Endothelial cell (in vitro differentiated cells): ENCODE measurements around the gene AADACL3. TPM values are rescaled to one million over a fixed set of nuclear protein-coding genes. Genes with fewer than 3 reads are reported as not detected.

Experiments used
- DNase-seq: peaks from one replicate; pipeline ENCODE4 v3.0.0; 2021; ENCODE audit warnings: low spot score
- H3K27ac Mint-ChIP-seq: one replicate; pipeline ENCODE4 v1.8.0; 2021; ENCODE audit warnings: mixed read lengths, inconsistent platforms; ENCODE audit not compliant: unreplicated experiment
- H3K27me3 Mint-ChIP-seq: one replicate; pipeline ENCODE4 v1.8.0; 2021; ENCODE audit warnings: mild to moderate bottlenecking, moderate library complexity, mixed read lengths, inconsistent platforms; ENCODE audit not compliant: unreplicated experiment
- H3K36me3 Mint-ChIP-seq: one replicate; pipeline ENCODE4 v1.8.0; 2021; ENCODE audit warnings: mild to moderate bottlenecking, low read depth, mixed read lengths, inconsistent platforms; ENCODE audit not compliant: unreplicated experiment
- H3K4me1 Mint-ChIP-seq: one replicate; pipeline ENCODE4 v1.8.0; 2021; ENCODE audit warnings: mild to moderate bottlenecking, mixed read lengths, inconsistent platforms; ENCODE audit not compliant: unreplicated experiment
- H3K4me3 Mint-ChIP-seq: one replicate; pipeline ENCODE4 v1.8.0; 2021; ENCODE audit warnings: mild to moderate bottlenecking, mixed read lengths, inconsistent platforms; ENCODE audit not compliant: unreplicated experiment
- H3K9me3 Mint-ChIP-seq: one replicate; pipeline ENCODE4 v1.8.0; 2021; ENCODE audit warnings: mixed read lengths, inconsistent platforms; ENCODE audit not compliant: unreplicated experiment
- total RNA-seq: library from RNA; stranded (reverse); fragmentation: NEBNext Ultra II Directional; extraction: Animal tissue kit (Norgen Biotek cat#: 25700); gene quantifications from one replicate; pipeline ENCODE4 v1.2.1, GENCODE V29; 2021; ENCODE audit not compliant: unreplicated experiment
- TF ChIP-seq, protein P1 (sequence below): fragments of 200-600 bp; sonication (generic); IDR thresholded peaks from one replicate; pipeline ENCODE4 v1.5.0; 2021; ENCODE audit warnings: antibody characterized with exemption; ENCODE audit not compliant: unreplicated experiment

AADACL3 gene
- total RNA-seq, 1 donor from 2014 or later = not detected

GRCh38 chr1:12757836-12758235 is 41.9 kb downstream of the AADACL3 start:
- no peak overlapping the region for H3K4me3 Mint-ChIP-seq
- TF ChIP-seq, protein P1, sequence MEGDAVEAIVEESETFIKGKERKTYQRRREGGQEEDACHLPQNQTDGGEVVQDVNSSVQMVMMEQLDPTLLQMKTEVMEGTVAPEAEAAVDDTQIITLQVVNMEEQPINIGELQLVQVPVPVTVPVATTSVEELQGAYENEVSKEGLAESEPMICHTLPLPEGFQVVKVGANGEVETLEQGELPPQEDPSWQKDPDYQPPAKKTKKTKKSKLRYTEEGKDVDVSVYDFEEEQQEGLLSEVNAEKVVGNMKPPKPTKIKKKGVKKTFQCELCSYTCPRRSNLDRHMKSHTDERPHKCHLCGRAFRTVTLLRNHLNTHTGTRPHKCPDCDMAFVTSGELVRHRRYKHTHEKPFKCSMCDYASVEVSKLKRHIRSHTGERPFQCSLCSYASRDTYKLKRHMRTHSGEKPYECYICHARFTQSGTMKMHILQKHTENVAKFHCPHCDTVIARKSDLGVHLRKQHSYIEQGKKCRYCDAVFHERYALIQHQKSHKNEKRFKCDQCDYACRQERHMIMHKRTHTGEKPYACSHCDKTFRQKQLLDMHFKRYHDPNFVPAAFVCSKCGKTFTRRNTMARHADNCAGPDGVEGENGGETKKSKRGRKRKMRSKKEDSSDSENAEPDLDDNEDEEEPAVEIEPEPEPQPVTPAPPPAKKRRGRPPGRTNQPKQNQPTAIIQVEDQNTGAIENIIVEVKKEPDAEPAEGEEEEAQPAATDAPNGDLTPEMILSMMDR = no peak
- H3K4me1 Mint-ChIP-seq = no peaks in the 10 kb centered on the region
- H3K27ac Mint-ChIP-seq = no peak overlapping the region
- peaks cover 5% of the 10 kb centered on the region for H3K27me3 Mint-ChIP-seq
- H3K9me3 Mint-ChIP-seq = no peaks in the 10 kb centered on the region
- no peaks in the 10 kb centered on the region for H3K36me3 Mint-ChIP-seq
- DNase-seq = no peak

DNA sequence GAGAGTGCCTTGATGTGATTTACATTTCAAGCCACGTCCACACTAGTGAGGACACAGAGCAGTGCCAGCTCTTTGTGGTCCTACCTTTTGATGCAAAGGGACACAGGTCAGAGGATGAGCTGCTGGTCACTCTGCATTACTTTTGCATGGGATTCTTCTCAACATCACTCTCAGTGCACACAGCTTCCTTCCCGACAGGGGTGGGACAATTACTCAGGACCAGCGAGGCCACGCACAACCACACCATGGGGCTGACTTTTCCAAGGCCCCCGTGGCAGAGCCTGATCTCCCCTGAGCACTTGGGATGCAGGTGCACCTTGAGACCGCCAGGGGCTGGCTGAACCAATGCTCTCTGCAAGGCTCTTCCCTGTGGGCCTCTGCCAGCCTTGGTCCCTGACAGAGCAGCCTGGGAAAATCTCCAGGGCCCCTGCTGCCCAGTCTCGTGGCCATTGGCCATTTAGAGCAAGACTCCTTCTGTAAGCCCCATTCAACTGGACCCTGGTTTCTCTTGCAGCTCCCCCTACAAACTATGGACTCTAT is 44.4 kb downstream of the AADACL3 start:
- DNase-seq = no peak
- H3K9me3 Mint-ChIP-seq = no peaks in the 10 kb centered on the region
- peaks cover 2% of the 10 kb centered on the region for H3K27me3 Mint-ChIP-seq
- no peaks in the 10 kb centered on the region for H3K4me1 Mint-ChIP-seq
- TF ChIP-seq, protein P1 = peak; percentile 45
- no peaks in the 10 kb centered on the region for H3K36me3 Mint-ChIP-seq
- H3K27ac Mint-ChIP-seq = no peak overlapping the region
- H3K4me3 Mint-ChIP-seq = no peak overlapping the region

GRCh38 chr1:12761781-12762180 is 45.9 kb downstream of the AADACL3 start:
- H3K9me3 Mint-ChIP-seq = no peaks in the 10 kb centered on the region
- no peak for DNase-seq
- no peaks in the 10 kb centered on the region for H3K36me3 Mint-ChIP-seq
- TF ChIP-seq, protein P1 = no peak
- peaks cover 2% of the 10 kb centered on the region for H3K27me3 Mint-ChIP-seq
- H3K27ac Mint-ChIP-seq = no peak overlapping the region
- no peaks in the 10 kb centered on the region for H3K4me1 Mint-ChIP-seq
- no peak overlapping the region for H3K4me3 Mint-ChIP-seq

- Mint-ChIP-seq H3K4me1 (no peaks in the 10 kb centered on the region), H3K27ac (no peak overlapping the region), H3K36me3 (no peaks in the 10 kb centered on the region), H3K9me3 (no peaks in the 10 kb centered on the region), H3K4me3 (no peak overlapping the region), H3K27me3 (peaks cover 2% of the 10 kb centered on the region)
- DNase-seq = no peak
- TF ChIP-seq, protein P1 = no peak
Measured at GRCh38 chr1:12762766-12763165, 46.9 kb downstream of the AADACL3 start.

DNA sequence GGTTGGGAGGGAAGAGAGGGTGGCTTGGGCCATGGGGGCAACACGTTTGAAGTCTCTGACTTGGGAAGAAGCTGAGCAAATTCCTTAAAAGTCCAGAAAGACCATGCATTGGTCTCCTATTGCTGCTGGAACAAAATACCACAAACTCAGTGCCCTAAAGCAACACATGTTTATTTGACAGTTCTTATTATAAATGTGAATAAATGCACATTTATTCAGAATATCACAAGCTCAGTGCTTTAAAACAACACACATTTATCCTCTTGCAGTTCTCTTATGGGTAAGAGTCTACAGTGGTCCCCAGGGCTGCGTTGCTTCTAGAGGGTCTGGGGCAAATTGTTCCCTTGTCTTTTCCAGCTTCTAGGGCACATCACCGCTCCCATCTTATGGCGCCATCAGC is 47.6 kb downstream of the AADACL3 start:
- no peak for DNase-seq
- TF ChIP-seq, protein P1 = no peak
- Mint-ChIP-seq H3K4me1 (no peaks in the 10 kb centered on the region), H3K4me3 (no peak overlapping the region), H3K36me3 (no peaks in the 10 kb centered on the region), H3K27ac (no peak overlapping the region), H3K9me3 (no peaks in the 10 kb centered on the region), H3K27me3 (no peaks in the 10 kb centered on the region)
